ENCODE data around the gene MS4A8. TPM values are rescaled to one million over a fixed set of nuclear protein-coding genes. Genes with fewer than 3 reads are reported as not detected.

MS4A8 gene
- total RNA-seq, 1 donor from 2014 or later: not detected

GRCh38 chr11:60748225-60748624 is 48.8 kb downstream of the MS4A8 start:
- no peaks in the 10 kb centered on the region for H4K20me1 ChIP-seq (ENCODE audit: low read depth)
- H3K79me2 ChIP-seq (ENCODE audit: low read depth): no peaks in the 10 kb centered on the region
- TF ChIP-seq EZH2phosphoT487 (IDR thresholded peaks at IDR 0.05) (no peak), CTCF (IDR thresholded peaks at IDR 0.05) (no peak), EZH2 (IDR thresholded peaks at IDR 0.05) (no peak)
- peaks cover 10% of the 10 kb centered on the region for H3K9me3 Mint-ChIP-seq
- peaks cover 2% of the 10 kb centered on the region for H3K4me1 Mint-ChIP-seq
- H3K4me3 Mint-ChIP-seq: no peak overlapping the region
- H3K9ac ChIP-seq: no peak overlapping the region
- no peaks in the 10 kb centered on the region for H3K9me3 ChIP-seq (ENCODE audit: low read depth)
- peaks cover 5% of the 10 kb centered on the region for H3K4me1 ChIP-seq
- H3K27ac ChIP-seq: no peak overlapping the region
- H3K27me3 ChIP-seq: no peaks in the 10 kb centered on the region
- H3F3A ChIP-seq (ENCODE audit: low read depth): peaks cover 3% of the 10 kb centered on the region
- H3K4me3 ChIP-seq: no peak overlapping the region
- H3K27me3 Mint-ChIP-seq (ENCODE audit: insufficient read depth, low read depth): peaks cover 10% of the 10 kb centered on the region
- no peak for DNase-seq (ENCODE audit: low spot score)
- H3K36me3 Mint-ChIP-seq: no peaks in the 10 kb centered on the region
- H3K4me2 ChIP-seq: no peak overlapping the region
- H3K36me3 ChIP-seq: no peaks in the 10 kb centered on the region
- no peak overlapping the region for H3K27ac Mint-ChIP-seq
- no peak overlapping the region for H2AFZ ChIP-seq (replicated peaks)

GRCh38 chr11:60748821-60749220 is 49.4 kb downstream of the MS4A8 start:
- H3K27ac Mint-ChIP-seq: no peak overlapping the region
- no peaks in the 10 kb centered on the region for H3K79me2 ChIP-seq (ENCODE audit: low read depth)
- H3K36me3 Mint-ChIP-seq: no peaks in the 10 kb centered on the region
- H3K36me3 ChIP-seq: no peaks in the 10 kb centered on the region
- H3K27ac ChIP-seq: no peak overlapping the region
- H3K4me1 ChIP-seq: peaks cover 5% of the 10 kb centered on the region
- TF ChIP-seq EZH2phosphoT487 (IDR thresholded peaks at IDR 0.05) (no peak), EZH2 (IDR thresholded peaks at IDR 0.05) (no peak)
- H3K9me3 ChIP-seq (ENCODE audit: low read depth): no peaks in the 10 kb centered on the region
- H2AFZ ChIP-seq (replicated peaks): no peak overlapping the region
- H3F3A ChIP-seq (ENCODE audit: low read depth): peaks cover 3% of the 10 kb centered on the region
- H3K4me3 Mint-ChIP-seq: no peak overlapping the region
- DNase-seq (ENCODE audit: low spot score): no peak
- H3K4me1 Mint-ChIP-seq: peaks cover 2% of the 10 kb centered on the region
- H3K4me2 ChIP-seq: no peak overlapping the region
- peaks cover 6% of the 10 kb centered on the region for H3K9me3 Mint-ChIP-seq
- no peak overlapping the region for H3K4me3 ChIP-seq
- peaks cover 11% of the 10 kb centered on the region for H3K27me3 Mint-ChIP-seq (ENCODE audit: insufficient read depth, low read depth)
- no peak overlapping the region for H3K9ac ChIP-seq
- no peaks in the 10 kb centered on the region for H3K27me3 ChIP-seq
- no peaks in the 10 kb centered on the region for H4K20me1 ChIP-seq (ENCODE audit: low read depth)

GRCh38 chr11:60750911-60751310 is 51.5 kb downstream of the MS4A8 start:
- Mint-ChIP-seq H3K27me3 (ENCODE audit: insufficient read depth, low read depth) (peaks cover 11% of the 10 kb centered on the region), H3K9me3 (peaks cover 3% of the 10 kb centered on the region), H3K4me1 (peaks cover 2% of the 10 kb centered on the region), H3K4me3 (no peak overlapping the region), H3K27ac (no peak overlapping the region), H3K36me3 (no peaks in the 10 kb centered on the region)
- H3K36me3 ChIP-seq: no peaks in the 10 kb centered on the region
- H3K4me2 ChIP-seq: no peak overlapping the region
- TF ChIP-seq CTCF (IDR thresholded peaks at IDR 0.05) (no peak), EZH2phosphoT487 (IDR thresholded peaks at IDR 0.05) (no peak), EZH2 (IDR thresholded peaks at IDR 0.05) (no peak)
- no peak overlapping the region for H2AFZ ChIP-seq (replicated peaks)
- no peak overlapping the region for H3K27ac ChIP-seq
- H3K79me2 ChIP-seq (ENCODE audit: low read depth): no peaks in the 10 kb centered on the region
- H3F3A ChIP-seq (ENCODE audit: low read depth): no peaks in the 10 kb centered on the region
- no peak for DNase-seq (ENCODE audit: low spot score)
- H3K4me3 ChIP-seq: no peak overlapping the region
- H3K9me3 ChIP-seq (ENCODE audit: low read depth): no peaks in the 10 kb centered on the region
- H3K4me1 ChIP-seq: no peaks in the 10 kb centered on the region
- H4K20me1 ChIP-seq (ENCODE audit: low read depth): no peaks in the 10 kb centered on the region
- H3K9ac ChIP-seq: no peak overlapping the region
- no peaks in the 10 kb centered on the region for H3K27me3 ChIP-seq

- no peaks in the 10 kb centered on the region for H3K27me3 ChIP-seq
- H3K4me3 ChIP-seq: no peak overlapping the region
- no peak overlapping the region for H3K9ac ChIP-seq
- no peaks in the 10 kb centered on the region for H3K9me3 ChIP-seq (ENCODE audit: low read depth)
- no peaks in the 10 kb centered on the region for H3K79me2 ChIP-seq (ENCODE audit: low read depth)
- H3K4me2 ChIP-seq: no peak overlapping the region
- DNase-seq (ENCODE audit: low spot score): no peak
- Mint-ChIP-seq H3K27me3 (ENCODE audit: insufficient read depth, low read depth) (peaks cover 13% of the 10 kb centered on the region), H3K27ac (no peak overlapping the region), H3K36me3 (no peaks in the 10 kb centered on the region), H3K4me1 (peaks cover 2% of the 10 kb centered on the region), H3K9me3 (peaks cover 3% of the 10 kb centered on the region), H3K4me3 (no peak overlapping the region)
- no peaks in the 10 kb centered on the region for H3F3A ChIP-seq (ENCODE audit: low read depth)
- TF ChIP-seq EZH2phosphoT487 (IDR thresholded peaks at IDR 0.05) (no peak), CTCF (IDR thresholded peaks at IDR 0.05) (no peak), EZH2 (IDR thresholded peaks at IDR 0.05) (no peak)
- H3K27ac ChIP-seq: no peak overlapping the region
- no peak overlapping the region for H2AFZ ChIP-seq (replicated peaks)
- H4K20me1 ChIP-seq (ENCODE audit: low read depth): no peaks in the 10 kb centered on the region
- H3K4me1 ChIP-seq: no peaks in the 10 kb centered on the region
- no peaks in the 10 kb centered on the region for H3K36me3 ChIP-seq
Measured at GRCh38 chr11:60753309-60753708, 53.9 kb downstream of the MS4A8 start.

Data from neural progenitor cell (in vitro differentiated cells).